CD4-positive, alpha-beta T cell treated with Interleukin-6 for 4 hours (primary cell): ENCODE measurements around the gene TBR1.

Source experiments
- DNase-seq: peaks from one replicate; pipeline ENCODE4 v3.0.0-alpha.2; 2020; ENCODE audit warnings: mixed read lengths

The TBR1 gene

GRCh38 chr2:161415987-161416707, at the start of gene TBR1:
Gene TBR1, plus strand, starts transcription at chr2:161416297. Its CDS starts 114 bp downstream, at chr2:161416411.
- DNase-seq = no peak

- no peak for DNase-seq
Observed at GRCh38 chr2:161367675-161368074, 48.4 kb upstream of the TBR1 start.

GRCh38 chr2:161369311-161369710, 46.8 kb upstream of the TBR1 start:
- no peak for DNase-seq

GRCh38 chr2:161370981-161371380, 45.1 kb upstream of the TBR1 start:
- DNase-seq = no peak

- DNase-seq = no peak
Observed at GRCh38 chr2:161371869-161372268, 44.2 kb upstream of the TBR1 start.

- DNase-seq = no peak
Observed at GRCh38 chr2:161373942-161374341, 42.2 kb upstream of the TBR1 start.

- DNase-seq = no peak
Observed at GRCh38 chr2:161374446-161374845, 41.7 kb upstream of the TBR1 start.

- no peak for DNase-seq
Observed at GRCh38 chr2:161379740-161380139, 36.4 kb upstream of the TBR1 start.

- DNase-seq = no peak
Observed at GRCh38 chr2:161381546-161381945, 34.6 kb upstream of the TBR1 start.

GRCh38 chr2:161382747-161383146, 33.4 kb upstream of the TBR1 start:
- DNase-seq = no peak

GRCh38 chr2:161384864-161385263, 31.2 kb upstream of the TBR1 start:
- peak; percentile 9 for DNase-seq

GRCh38 chr2:161386228-161386824, 29.8 kb upstream of the TBR1 start:
- no peak for DNase-seq

GRCh38 chr2:161388146-161388779, 27.8 kb upstream of the TBR1 start:
- DNase-seq = no peak

GRCh38 chr2:161391737-161392506, 24.2 kb upstream of the TBR1 start:
- DNase-seq = no peak

- DNase-seq = no peak
Observed at GRCh38 chr2:161400076-161400475, 16.0 kb upstream of the TBR1 start.

GRCh38 chr2:161402297-161402696, 13.8 kb upstream of the TBR1 start:
- no peak for DNase-seq

- no peak for DNase-seq
Observed at GRCh38 chr2:161406316-161406715, 9.8 kb upstream of the TBR1 start.

GRCh38 chr2:161407597-161407996, 8.5 kb upstream of the TBR1 start:
- no peak for DNase-seq

- DNase-seq = no peak
Observed at GRCh38 chr2:161409308-161409907, 6.7 kb upstream of the TBR1 start.

GRCh38 chr2:161412346-161412745, 3.8 kb upstream of the TBR1 start:
- DNase-seq = no peak

GRCh38 chr2:161414042-161415033, 1.8 kb upstream of the TBR1 start:
- no peak for DNase-seq
